Spleen (tissue), 11 donors: ENCODE results near the gene MCM10. TPM values are rescaled to one million over a fixed set of nuclear protein-coding genes. Genes with fewer than 3 reads are reported as not detected.

Source experiments
- DNase-seq: peaks from one replicate; pipeline ENCODE4 v3.0.0-alpha.2; 2020
- H3K27ac ChIP-seq, 8 donors: fragments of 200-600 bp; sonication (generic) in 7 of 8; 1 replicate in 4 of 8; 2 replicates in 4 of 8; pipeline versions ENCODE4 v1.5.0 to v1.8.0; 2016 to 2021; ENCODE audit warnings: inconsistent platforms in 4 of 8, mild to moderate bottlenecking in 4 of 8, moderate library complexity in 1 of 8
- H3K27me3 ChIP-seq, 7 donors: fragments of 200-600 bp; sonication (generic) in 6 of 7; replicated peaks in 1 of 7; 1 replicate in 4 of 7; 2 replicates in 3 of 7; pipeline versions ENCODE4 v1.5.0 to v1.8.0; 2016 to 2021; ENCODE audit warnings: inconsistent platforms in 3 of 7, mild to moderate bottlenecking in 1 of 7
- H3K36me3 ChIP-seq, 6 donors: fragments of 200-600 bp; sonication (generic) in 5 of 6; 1 replicate in 4 of 6; 2 replicates in 2 of 6; pipeline versions ENCODE4 v1.5.0 to v1.8.0; 2016 to 2021; ENCODE audit warnings: inconsistent platforms in 2 of 6
- H3K4me1 ChIP-seq, 6 donors: fragments of 200-600 bp; sonication (generic) in 5 of 6; 1 replicate in 3 of 6; 2 replicates in 3 of 6; pipeline versions ENCODE4 v1.5.0 to v1.8.0; 2016 to 2021; ENCODE audit warnings: inconsistent platforms in 3 of 6
- H3K4me3 ChIP-seq, 8 donors: fragments of 200-600 bp; sonication (generic) in 7 of 8; 1 replicate in 4 of 8; 2 replicates in 4 of 8; pipeline versions ENCODE4 v1.5.0 to v1.8.0; 2016 to 2021; ENCODE audit warnings: inconsistent platforms in 4 of 8, mild to moderate bottlenecking in 4 of 8, moderate library complexity in 2 of 8
- H3K9me3 ChIP-seq, 8 donors: fragments of 200-600 bp; sonication (generic) in 7 of 8; 1 replicate in 4 of 8; 2 replicates in 4 of 8; pipeline versions ENCODE4 v1.5.0 to v1.8.0; 2016 to 2021; ENCODE audit warnings: inconsistent platforms in 4 of 8
- CTCF ChIP-seq, 11 experiments: fragments of 200-600 bp in 7 of 11; fragments of 450-650 bp in 4 of 11; sonication (generic) in 4 of 11; IDR thresholded peaks in 8 of 11; conservative IDR thresholded peaks in 3 of 11; 1 replicate in 7 of 11; 2 replicates in 4 of 11; pipeline versions ENCODE4 v1.4.0 to v1.8.0; 2016 to 2021; ENCODE audit warnings: antibody characterized with exemption in 11 of 11, inconsistent platforms in 4 of 11, mild to moderate bottlenecking in 1 of 11
- POLR2A ChIP-seq, 3 donors: fragments of 450-650 bp; IDR thresholded peaks; one replicate each; pipeline ENCODE4 v1.5.1; 2017; ENCODE audit warnings: antibody characterized with exemption in 3 of 3, mild to moderate bottlenecking in 1 of 3
- POLR2AphosphoS5 ChIP-seq, 3 donors: sonication (generic); formaldehyde crosslinking; IDR thresholded peaks; one replicate each; pipeline ENCODE4 v1.5.1; 2017; ENCODE audit warnings: antibody characterized with exemption in 3 of 3
- WGBS, 5 donors: extraction: QIAGEN DNeasy Blood & Tissue Kit in 3 of 5; methylation state at CpG; one replicate each; pipeline versions ENCODE4 v1.1.5 to v1.1.7; 2013 to 2018; 5-methylcytosine and 5-hydroxymethylcytosine counted together
- intact Hi-C: fragments of 100-400 bp; cut with DNase I; formaldehyde crosslinking; loops from one replicate; pipeline ENCODE4 v1.15.0; 2023; ENCODE audit warnings: low total_unique reads
- polyA plus RNA-seq, 3 donors: library from polyadenylated mRNA; stranded (reverse); fragments of 200-250 nt; gene quantifications; one replicate each; pipeline ENCODE4 v1.2.1, GENCODE V29; 2013
- total RNA-seq, 7 donors: library from RNA; depleted of rRNA in 3 of 7; stranded (reverse); fragments of >200 nt in 3 of 7; fragmentation: NEBNext Ultra II Directional in 4 of 7; extraction: Animal tissue kit (Norgen Biotek cat#: 25700) in 4 of 7; gene quantifications; one replicate each; pipeline versions ENCODE4 v1.1.0 to v1.2.1, GENCODE V29; 2016 to 2021
- donor health status: healthy with polysubstance abuse.
- donor health status: DM: no; HTN: no; CAD: no; lungs with moderate emphysema.
- donor health status: DM: no; HTN: no; CAD: no.
- donor health status: Bipolar disorder and iron deficiency.
- donor health status: healthy.
- donor health status: DM: no; HTN: no; CAD: no.
- donor health status: DM: yes; HTN: yes; CAD: no.

MCM10 gene
- total and polyA plus RNA-seq, 10 donors: 0.24 to 5.3 (median 1.7) TPM

DNA sequence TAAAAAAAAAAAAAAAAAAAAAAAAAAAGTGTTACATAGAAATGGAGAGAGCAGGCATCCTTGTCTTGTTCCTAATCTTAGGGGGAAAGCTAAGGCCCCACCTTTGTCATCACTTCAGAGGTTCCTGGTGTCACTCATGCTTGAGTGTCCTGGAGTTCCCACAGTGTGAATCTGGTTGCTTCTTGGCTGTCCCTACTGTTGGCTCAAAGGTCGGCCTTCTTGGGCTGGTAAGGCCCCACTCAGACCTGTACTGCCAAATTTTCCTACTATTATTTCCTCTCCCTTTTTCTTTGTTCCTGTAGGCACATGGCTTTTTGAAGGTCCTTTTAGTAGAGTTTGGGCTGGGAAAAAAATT is 39.9 kb upstream of the MCM10 start:
- TF ChIP-seq CTCF (IDR thresholded peaks at IDR 0.05 in 8 of 11, conservative IDR thresholded peaks at IDR 0.05 in 3 of 11) (no peak), POLR2AphosphoS5 (IDR thresholded peaks at IDR 0.05) (no peak), POLR2A (IDR thresholded peaks at IDR 0.05) (no peak)
- Histone ChIP-seq H3K4me3 (no peak overlapping the region), H3K4me1 (peaks cover 0 to 31% (median 22%) of the 10 kb centered on the region in 6 donors), H3K9me3 (no peaks in the 10 kb centered on the region), H3K36me3 (peaks cover 2 to 100% (median 56%) of the 10 kb centered on the region in 6 donors), H3K27me3 (no peaks in the 10 kb centered on the region), H3K27ac (peak overlapping the region in 1 of 8 donors; percentile 42)
- DNase-seq: no peak
- WGBS, 5 donors: 70 to 93% (median 76%) methylated on average over 1 of the region's 1 CpG
- intact Hi-C loops: no loop called here

DNA sequence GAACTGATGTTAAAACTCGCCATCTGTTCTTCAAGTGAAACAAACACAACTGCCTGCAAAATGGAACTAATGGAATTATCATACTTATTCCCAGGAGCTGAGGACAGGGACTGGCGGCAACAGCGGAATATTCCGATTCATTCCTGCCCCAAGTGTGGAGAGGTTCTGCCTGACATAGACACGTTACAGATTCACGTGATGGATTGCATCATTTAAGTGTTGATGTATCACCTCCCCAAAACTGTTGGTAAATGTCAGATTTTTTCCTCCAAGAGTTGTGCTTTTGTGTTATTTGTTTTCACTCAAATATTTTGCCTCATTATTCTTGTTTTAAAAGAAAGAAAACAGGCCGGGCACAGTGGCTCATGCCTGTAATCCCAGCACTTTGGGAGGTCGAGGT is 24.7 kb upstream of the MCM10 start:
- H3K9me3 ChIP-seq: no peaks in the 10 kb centered on the region
- no peak overlapping the region for H3K27ac ChIP-seq
- WGBS, 5 donors: 91 to 95% (median 93%) methylated on average over 8 of the region's 8 CpGs
- no peak for DNase-seq
- no peaks in the 10 kb centered on the region for H3K4me1 ChIP-seq
- intact Hi-C loops: no loop called here
- no peaks in the 10 kb centered on the region for H3K27me3 ChIP-seq
- H3K4me3 ChIP-seq: no peak overlapping the region
- TF ChIP-seq POLR2A (IDR thresholded peaks at IDR 0.05) (no peak), POLR2AphosphoS5 (IDR thresholded peaks at IDR 0.05) (no peak)
- H3K36me3 ChIP-seq: peaks cover 4 to 100% (median 86%) of the 10 kb centered on the region in 6 donors

DNA sequence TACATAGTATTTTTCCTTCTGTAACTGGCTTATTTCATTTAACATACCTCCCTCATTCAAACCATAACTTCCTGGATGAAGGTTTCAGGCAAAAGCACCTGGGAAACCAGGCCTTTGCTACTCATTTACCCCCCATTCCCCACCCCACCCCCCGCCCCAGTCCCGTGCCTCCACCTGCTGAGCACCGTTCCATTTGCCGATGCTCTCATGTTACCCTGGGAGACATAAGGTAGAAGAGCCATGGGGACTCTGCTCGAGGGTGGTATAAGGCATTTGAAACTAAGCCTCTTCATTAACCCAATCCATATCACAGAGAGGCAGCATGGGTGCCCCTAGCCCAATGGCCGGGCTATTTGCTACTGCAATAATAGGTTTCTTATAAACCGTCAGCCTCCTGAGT is 22.2 kb upstream of the MCM10 start:
- intact Hi-C loops: no loop called here
- WGBS, 5 donors: 83 to 91% (median 91%) methylated on average over 7 of the region's 7 CpGs
- H3K27me3 ChIP-seq: no peaks in the 10 kb centered on the region
- peaks cover 0 to 5% (median 0%) of the 10 kb centered on the region in 8 donors for H3K9me3 ChIP-seq
- H3K4me3 ChIP-seq: no peak overlapping the region
- H3K4me1 ChIP-seq: no peaks in the 10 kb centered on the region
- peaks cover 4 to 100% (median 61%) of the 10 kb centered on the region in 6 donors for H3K36me3 ChIP-seq
- TF ChIP-seq POLR2AphosphoS5 (IDR thresholded peaks at IDR 0.05) (no peak), POLR2A (IDR thresholded peaks at IDR 0.05) (no peak), CTCF (IDR thresholded peaks at IDR 0.05 in 8 of 11, conservative IDR thresholded peaks at IDR 0.05 in 3 of 11) (no peak)
- no peak for DNase-seq
- no peak overlapping the region for H3K27ac ChIP-seq

GRCh38 chr10:13139676-13140075 is 21.7 kb upstream of the MCM10 start:
- H3K36me3 ChIP-seq: peaks cover 4 to 99% (median 56%) of the 10 kb centered on the region in 6 donors
- no peaks in the 10 kb centered on the region for H3K27me3 ChIP-seq
- H3K27ac ChIP-seq: no peak overlapping the region
- peaks cover 0 to 8% (median 0%) of the 10 kb centered on the region in 8 donors for H3K9me3 ChIP-seq
- intact Hi-C loops: no loop called here
- WGBS, 5 donors: 85 to 95% (median 87%) methylated on average over 2 of the region's 2 CpGs
- TF ChIP-seq CTCF (IDR thresholded peaks at IDR 0.05 in 8 of 11, conservative IDR thresholded peaks at IDR 0.05 in 3 of 11): no peak
- TF ChIP-seq POLR2A (IDR thresholded peaks at IDR 0.05): no peak
- H3K4me1 ChIP-seq: no peaks in the 10 kb centered on the region
- H3K4me3 ChIP-seq: no peak overlapping the region
- no peak for DNase-seq
